ENCODE data around the gene KIAA1217. TPM values are rescaled to one million over a fixed set of nuclear protein-coding genes. Genes with fewer than 3 reads are reported as not detected.

The KIAA1217 gene
- total RNA-seq, 1 donor from 2014 or later: 18.9 TPM

DNA sequence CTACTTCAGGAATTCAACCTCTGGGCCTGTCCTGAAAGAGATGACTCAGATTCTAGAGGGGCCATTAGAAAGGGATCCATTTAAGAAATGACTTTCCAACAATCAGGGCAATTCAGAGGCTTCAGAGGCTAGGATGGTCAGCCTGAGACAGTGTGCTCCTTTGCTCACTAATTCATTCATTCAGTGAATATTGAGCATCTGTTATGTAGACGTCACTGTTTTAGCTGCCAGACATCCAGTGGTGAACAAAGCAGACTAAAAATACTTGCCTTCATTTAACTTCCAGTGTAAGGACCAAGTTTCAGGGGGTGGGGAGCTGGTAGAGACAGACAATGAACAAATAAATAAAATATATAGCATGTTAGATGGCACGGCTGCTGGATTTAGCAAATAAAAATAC lies 1.6 kb downstream of the KIAA1217 start:
- no peak overlapping the region for H3K4me3 ChIP-seq (ENCODE audit: low read depth, low read length)
- TF ChIP-seq, protein P1, sequence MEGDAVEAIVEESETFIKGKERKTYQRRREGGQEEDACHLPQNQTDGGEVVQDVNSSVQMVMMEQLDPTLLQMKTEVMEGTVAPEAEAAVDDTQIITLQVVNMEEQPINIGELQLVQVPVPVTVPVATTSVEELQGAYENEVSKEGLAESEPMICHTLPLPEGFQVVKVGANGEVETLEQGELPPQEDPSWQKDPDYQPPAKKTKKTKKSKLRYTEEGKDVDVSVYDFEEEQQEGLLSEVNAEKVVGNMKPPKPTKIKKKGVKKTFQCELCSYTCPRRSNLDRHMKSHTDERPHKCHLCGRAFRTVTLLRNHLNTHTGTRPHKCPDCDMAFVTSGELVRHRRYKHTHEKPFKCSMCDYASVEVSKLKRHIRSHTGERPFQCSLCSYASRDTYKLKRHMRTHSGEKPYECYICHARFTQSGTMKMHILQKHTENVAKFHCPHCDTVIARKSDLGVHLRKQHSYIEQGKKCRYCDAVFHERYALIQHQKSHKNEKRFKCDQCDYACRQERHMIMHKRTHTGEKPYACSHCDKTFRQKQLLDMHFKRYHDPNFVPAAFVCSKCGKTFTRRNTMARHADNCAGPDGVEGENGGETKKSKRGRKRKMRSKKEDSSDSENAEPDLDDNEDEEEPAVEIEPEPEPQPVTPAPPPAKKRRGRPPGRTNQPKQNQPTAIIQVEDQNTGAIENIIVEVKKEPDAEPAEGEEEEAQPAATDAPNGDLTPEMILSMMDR (IDR thresholded peaks at IDR 0.05; ENCODE audit: insufficient read depth, low read length, poor library complexity, severe bottlenecking): no peak
- no peak for DNase-seq (ENCODE audit: low read depth)
- no peaks in the 10 kb centered on the region for H3K36me3 ChIP-seq (ENCODE audit: control insufficient read depth, insufficient read depth, low read length)
- no peaks in the 10 kb centered on the region for H3K27me3 ChIP-seq (ENCODE audit: control insufficient read depth, insufficient read depth, low read length)

DNA sequence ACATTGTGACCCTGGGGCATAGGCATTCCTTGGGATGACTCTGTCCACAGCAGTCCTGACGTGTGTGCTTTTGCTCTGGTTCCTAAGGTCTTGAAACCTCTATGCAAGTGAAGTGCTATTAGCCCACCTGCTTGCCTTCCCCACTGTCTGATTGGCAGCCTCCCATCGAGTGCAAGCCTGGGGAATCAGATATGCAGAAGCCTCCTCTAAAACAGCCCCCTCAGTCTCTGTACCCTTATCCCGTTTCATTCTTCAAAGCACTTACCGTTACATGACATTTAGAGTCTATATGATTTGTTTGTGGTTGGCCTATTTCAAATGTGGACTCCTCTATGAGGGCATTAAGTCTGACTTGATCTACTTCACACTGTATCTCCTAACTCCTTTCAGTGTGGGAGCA lies 4.3 kb downstream of the KIAA1217 start:
- Histone ChIP-seq H3K4me3 (ENCODE audit: low read depth, low read length) (no peak overlapping the region), H3K36me3 (ENCODE audit: control insufficient read depth, insufficient read depth, low read length) (no peaks in the 10 kb centered on the region), H3K27me3 (ENCODE audit: control insufficient read depth, insufficient read depth, low read length) (no peaks in the 10 kb centered on the region)
- TF ChIP-seq, protein P1 (IDR thresholded peaks at IDR 0.05; ENCODE audit: insufficient read depth, low read length, poor library complexity, severe bottlenecking): no peak
- no peak for DNase-seq (ENCODE audit: low read depth)

DNA sequence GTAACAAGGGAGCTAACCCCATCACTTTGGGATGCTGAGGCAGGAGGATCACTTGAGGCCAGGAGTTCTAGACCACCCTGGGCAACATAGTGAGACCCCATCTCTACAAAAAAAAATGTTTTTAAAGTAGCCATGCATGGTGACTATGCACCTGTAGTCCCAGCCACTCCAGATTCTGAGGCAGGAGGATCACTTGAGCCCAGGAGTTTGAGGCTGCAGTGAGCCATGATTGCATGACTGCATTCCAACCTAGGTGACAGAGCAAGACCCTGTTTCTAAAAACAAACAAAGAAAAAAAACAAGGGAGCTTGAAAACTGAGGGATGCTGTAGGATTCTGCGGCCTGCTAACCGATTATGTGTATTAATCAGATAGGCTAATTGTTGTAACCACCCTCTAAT lies 4.9 kb downstream of the KIAA1217 start:
- DNase-seq (ENCODE audit: low read depth): no peak
- H3K27me3 ChIP-seq (ENCODE audit: control insufficient read depth, insufficient read depth, low read length): no peaks in the 10 kb centered on the region
- no peaks in the 10 kb centered on the region for H3K36me3 ChIP-seq (ENCODE audit: control insufficient read depth, insufficient read depth, low read length)
- TF ChIP-seq, protein P1 (IDR thresholded peaks at IDR 0.05; ENCODE audit: insufficient read depth, low read length, poor library complexity, severe bottlenecking): no peak
- no peak overlapping the region for H3K4me3 ChIP-seq (ENCODE audit: low read depth, low read length)

DNA sequence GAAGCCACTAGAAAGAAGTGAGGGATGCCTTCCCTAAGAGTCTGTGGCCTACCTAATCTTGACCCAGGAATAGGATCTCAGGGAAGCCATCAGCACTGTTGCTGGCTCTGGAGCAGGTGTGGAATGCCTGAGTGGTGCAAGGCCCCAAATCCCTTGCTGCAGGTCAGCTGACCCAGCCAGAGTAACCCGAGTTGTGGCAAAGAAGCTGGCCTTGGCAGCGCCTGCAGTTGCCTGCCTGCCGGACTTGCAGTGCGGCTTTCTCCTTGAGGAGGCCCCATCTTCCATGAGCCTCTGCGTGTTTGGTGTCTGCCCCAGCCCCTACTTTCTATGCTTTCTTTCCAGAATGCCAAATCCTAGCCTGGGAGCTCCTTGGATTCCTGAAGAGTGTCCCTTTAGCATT lies 5.8 kb downstream of the KIAA1217 start:
- Histone ChIP-seq H3K27me3 (ENCODE audit: control insufficient read depth, insufficient read depth, low read length) (no peaks in the 10 kb centered on the region), H3K36me3 (ENCODE audit: control insufficient read depth, insufficient read depth, low read length) (no peaks in the 10 kb centered on the region), H3K4me3 (ENCODE audit: low read depth, low read length) (no peak overlapping the region)
- TF ChIP-seq, protein P1 (IDR thresholded peaks at IDR 0.05; ENCODE audit: insufficient read depth, low read length, poor library complexity, severe bottlenecking): no peak
- no peak for DNase-seq (ENCODE audit: low read depth)

DNA sequence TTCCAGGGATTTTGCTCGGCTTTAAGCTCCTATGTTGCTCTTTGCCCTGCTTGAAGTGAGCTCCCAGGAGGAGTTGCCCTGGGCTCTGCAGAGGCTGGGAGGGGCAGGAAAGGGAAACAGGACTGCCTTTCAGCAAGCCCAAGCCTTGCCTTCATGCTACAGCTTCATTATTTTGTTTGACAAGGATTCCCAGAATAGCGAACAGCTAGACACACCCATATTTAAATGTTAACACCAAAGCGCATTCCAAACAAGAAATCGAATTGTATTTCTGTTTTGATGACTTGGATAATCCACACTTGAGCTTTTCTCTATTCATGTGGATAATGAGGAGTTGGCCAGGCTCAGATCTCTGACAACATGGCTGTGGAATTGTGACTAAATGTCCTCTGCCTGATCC lies 6.3 kb downstream of the KIAA1217 start:
- TF ChIP-seq, protein P1 (IDR thresholded peaks at IDR 0.05; ENCODE audit: insufficient read depth, low read length, poor library complexity, severe bottlenecking): no peak
- H3K27me3 ChIP-seq (ENCODE audit: control insufficient read depth, insufficient read depth, low read length): no peaks in the 10 kb centered on the region
- DNase-seq (ENCODE audit: low read depth): no peak
- H3K36me3 ChIP-seq (ENCODE audit: control insufficient read depth, insufficient read depth, low read length): no peaks in the 10 kb centered on the region
- no peak overlapping the region for H3K4me3 ChIP-seq (ENCODE audit: low read depth, low read length)

DNA sequence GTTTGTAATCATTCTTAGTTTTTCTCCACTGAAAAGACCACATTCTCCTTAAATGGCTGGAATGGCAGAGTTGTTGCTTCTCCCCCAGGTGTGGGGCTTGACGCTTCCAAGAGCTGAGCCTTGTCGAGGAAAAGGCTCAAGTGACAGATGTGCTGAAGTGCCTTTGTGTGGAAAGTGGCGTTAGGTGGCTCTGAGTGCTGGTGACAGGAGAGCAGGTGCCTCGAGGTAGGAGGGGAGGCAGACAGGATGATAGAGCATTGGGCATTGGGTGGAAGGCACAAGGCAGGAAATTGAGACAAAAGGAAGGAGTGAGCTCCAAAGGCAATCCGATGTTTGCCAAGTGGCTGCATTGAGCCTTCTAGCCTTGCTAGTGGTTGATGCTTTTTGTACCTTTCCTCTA lies 6.7 kb downstream of the KIAA1217 start:
- Histone ChIP-seq H3K36me3 (ENCODE audit: control insufficient read depth, insufficient read depth, low read length) (no peaks in the 10 kb centered on the region), H3K4me3 (ENCODE audit: low read depth, low read length) (no peak overlapping the region), H3K27me3 (ENCODE audit: control insufficient read depth, insufficient read depth, low read length) (no peaks in the 10 kb centered on the region)
- TF ChIP-seq, protein P1 (IDR thresholded peaks at IDR 0.05; ENCODE audit: insufficient read depth, low read length, poor library complexity, severe bottlenecking): no peak
- no peak for DNase-seq (ENCODE audit: low read depth)
